Liver (tissue), 9 donors: ENCODE measurements around the gene FBXO38. TPM values are rescaled to one million over a fixed set of nuclear protein-coding genes. Genes with fewer than 3 reads are reported as not detected.

Experiments
- DNase-seq: peaks from one replicate; pipeline ENCODE4 v3.0.0-alpha.2; 2017; ENCODE audit warnings: low spot score
- H3K27ac ChIP-seq, 2 donors: one replicate each; pipeline ENCODE4 v1.7.0; 2013; ENCODE audit warnings: inconsistent platforms in 2 of 2, low read length in 2 of 2, control low read depth in 1 of 2, low read depth in 1 of 2, mild to moderate bottlenecking in 1 of 2
- H3K27me3 ChIP-seq, 4 donors: one replicate each; pipeline versions ENCODE4 v1.6.1 to v1.7.0; 2013; ENCODE audit warnings: low read length in 3 of 4, inconsistent platforms in 1 of 4, mild to moderate bottlenecking in 1 of 4, moderate library complexity in 1 of 4; ENCODE audit not compliant: control insufficient read depth in 4 of 4, insufficient read depth in 4 of 4
- H3K36me3 ChIP-seq, 4 donors: one replicate each; pipeline versions ENCODE4 v1.6.1 to v1.7.0; 2013; ENCODE audit warnings: low read length in 3 of 4, mild to moderate bottlenecking in 3 of 4, low read depth in 1 of 4, moderate library complexity in 1 of 4; ENCODE audit not compliant: control insufficient read depth in 4 of 4, insufficient read depth in 3 of 4
- H3K4me1 ChIP-seq, 4 donors: one replicate each; pipeline versions ENCODE4 v1.6.1 to v1.7.0; 2013; ENCODE audit warnings: low read length in 3 of 4, mild to moderate bottlenecking in 3 of 4, moderate library complexity in 1 of 4; ENCODE audit not compliant: control insufficient read depth in 4 of 4, insufficient read depth in 4 of 4
- H3K4me3 ChIP-seq, 3 donors: one replicate each; pipeline versions ENCODE4 v1.6.1 to v1.7.0; 2013; ENCODE audit warnings: low read length in 3 of 3, control low read depth in 1 of 3, low read depth in 1 of 3, mild to moderate bottlenecking in 1 of 3
- H3K9ac ChIP-seq, 2 donors: one replicate each; pipeline ENCODE4 v1.7.0; 2013; ENCODE audit warnings: low read length in 2 of 2, mild to moderate bottlenecking in 2 of 2, moderate library complexity in 2 of 2, control low read depth in 1 of 2, low read depth in 1 of 2
- H3K9me3 ChIP-seq, 4 donors: one replicate each; pipeline versions ENCODE4 v1.6.1 to v1.7.0; 2013; ENCODE audit warnings: low read length in 3 of 4; ENCODE audit not compliant: control insufficient read depth in 4 of 4
- ATF3 ChIP-seq: IDR thresholded peaks from 2 replicates; pipeline ENCODE4 v1.6.1; 2016; ENCODE audit warnings: antibody characterized with exemption
- CTCF ChIP-seq: fragments of 150-350 bp; IDR thresholded peaks from 2 replicates; pipeline ENCODE4 v1.5.1; 2017; ENCODE audit warnings: improper control_type of control experiment, low read depth, low read length; ENCODE audit not compliant: missing input control
- FOXA2 ChIP-seq: IDR thresholded peaks from 2 replicates; pipeline ENCODE4 v1.6.1; 2016; ENCODE audit warnings: antibody characterized with exemption
- HNF4G ChIP-seq: IDR thresholded peaks from 2 replicates; pipeline ENCODE4 v1.6.1; 2016; ENCODE audit warnings: antibody characterized with exemption
- JUND ChIP-seq, 2 donors: IDR thresholded peaks; 2 replicates each; pipeline ENCODE4 v1.6.1; 2016; ENCODE audit warnings: antibody characterized with exemption in 2 of 2
- MAX ChIP-seq: IDR thresholded peaks from 2 replicates; pipeline ENCODE4 v1.6.1; 2016; ENCODE audit warnings: antibody characterized with exemption
- NR2F2 ChIP-seq: IDR thresholded peaks from 2 replicates; pipeline ENCODE4 v1.6.1; 2016; ENCODE audit warnings: antibody characterized with exemption
- RAD21 ChIP-seq, 2 donors: IDR thresholded peaks; 2 replicates each; pipeline ENCODE4 v1.6.1; 2016; ENCODE audit warnings: antibody characterized with exemption in 2 of 2, mild to moderate bottlenecking in 2 of 2
- REST ChIP-seq: IDR thresholded peaks from 2 replicates; pipeline ENCODE4 v1.6.1; 2016; ENCODE audit warnings: antibody characterized with exemption, mild to moderate bottlenecking
- RXRA ChIP-seq, 2 donors: IDR thresholded peaks; 2 replicates each; pipeline ENCODE4 v1.6.1; 2017 to 2018; ENCODE audit warnings: antibody characterized with exemption in 2 of 2, mild to moderate bottlenecking in 1 of 2
- SP1 ChIP-seq: IDR thresholded peaks from 2 replicates; pipeline ENCODE4 v1.6.1; 2018; ENCODE audit warnings: antibody characterized with exemption, mild to moderate bottlenecking
- TAF1 ChIP-seq: conservative IDR thresholded peaks from 2 replicates; pipeline ENCODE4 v1.6.1; 2016; ENCODE audit warnings: antibody characterized with exemption, mild to moderate bottlenecking
- WGBS: extraction: QIAGEN DNeasy Blood & Tissue Kit; methylation state at CpG from one replicate; pipeline ENCODE4 v1.1.7; 2013; 5-methylcytosine and 5-hydroxymethylcytosine counted together
- polyA plus RNA-seq, 2 donors: library from polyadenylated mRNA; stranded (reverse) in 1 of 2; unstranded in 1 of 2; fragments of 200-250 nt in 1 of 2; fragments of >200 nt in 1 of 2; fragmentation: Nextera tagmentation in 1 of 2; extraction: Ambion mirVana in 1 of 2; gene quantifications; one replicate each; pipeline versions ENCODE4 v1.2.1 to v1.2.3, GENCODE V29; 2013 to 2015
- total RNA-seq, 2 donors: library from RNA; depleted of rRNA; stranded (reverse); fragments of >200 nt; gene quantifications; one replicate each; pipeline ENCODE4 v1.2.3, GENCODE V29; 2014
- donor health status: healthy.
- donor health status: healthy.
- donor health status: healthy.
- donor health status: healthy.
- donor health status: healthy.

FBXO38 gene
- total and polyA plus RNA-seq, 4 donors = 8.2 to 40.9 (median 25.3) TPM

- no peak overlapping the region for H3K27ac ChIP-seq
- WGBS = 98% methylated on average over 1 of the region's 1 CpG
- peaks cover 5 to 71% (median 62%) of the 10 kb centered on the region in 4 donors for H3K36me3 ChIP-seq
- no peaks in the 10 kb centered on the region for H3K27me3 ChIP-seq
- no peak for DNase-seq
- no peaks in the 10 kb centered on the region for H3K4me1 ChIP-seq
- no peak overlapping the region for H3K4me3 ChIP-seq
- H3K9ac ChIP-seq = no peak overlapping the region
- no peaks in the 10 kb centered on the region for H3K9me3 ChIP-seq
- TF ChIP-seq CTCF (no peak), RXRA (IDR thresholded peaks at IDR 0.05) (no peak)
Measured at GRCh38 chr5:148425808-148426207, 42.0 kb downstream of the FBXO38 start.

GRCh38 chr5:148426514-148426913 lies 42.8 kb downstream of the FBXO38 start:
- no peak overlapping the region for H3K9ac ChIP-seq
- H3K4me3 ChIP-seq = no peak overlapping the region
- no peaks in the 10 kb centered on the region for H3K27me3 ChIP-seq
- no peak for DNase-seq
- no peaks in the 10 kb centered on the region for H3K4me1 ChIP-seq
- TF ChIP-seq ATF3 (no peak), SP1 (no peak), RAD21 (IDR thresholded peaks at IDR 0.05) (no peak), FOXA2 (no peak)
- no peaks in the 10 kb centered on the region for H3K9me3 ChIP-seq
- H3K36me3 ChIP-seq = peaks cover 4 to 73% (median 63%) of the 10 kb centered on the region in 4 donors
- H3K27ac ChIP-seq = no peak overlapping the region

- no peak overlapping the region for H3K4me3 ChIP-seq
- H3K9me3 ChIP-seq = no peaks in the 10 kb centered on the region
- no peaks in the 10 kb centered on the region for H3K27me3 ChIP-seq
- peaks cover 4 to 66% (median 58%) of the 10 kb centered on the region in 4 donors for H3K36me3 ChIP-seq
- no peak overlapping the region for H3K9ac ChIP-seq
- H3K4me1 ChIP-seq = no peaks in the 10 kb centered on the region
- WGBS = 93% methylated on average over 14 of the region's 14 CpGs
- TF ChIP-seq MAX (no peak), NR2F2 (no peak), REST (no peak), RAD21 (IDR thresholded peaks at IDR 0.05) (no peak), SP1 (no peak), RXRA (IDR thresholded peaks at IDR 0.05) (no peak), TAF1 (no peak), JUND (IDR thresholded peaks at IDR 0.05) (no peak), HNF4G (no peak)
- DNase-seq = no peak
- H3K27ac ChIP-seq = no peak overlapping the region
Measured at GRCh38 chr5:148427370-148428042, 43.7 kb downstream of the FBXO38 start.
